Measurements from ENCODE around the gene TCOF1. TPM values are rescaled to one million over a fixed set of nuclear protein-coding genes. Genes with fewer than 3 reads are reported as not detected.

Gene TCOF1
- total and polyA plus RNA-seq, 2 of the 8 experiments (the other 6 are each of a cell fraction or from before 2014, with no cell fraction given), result 35.9 to 170 TPM

GRCh38 chr5:150400316-150401075 lies 43.0 kb downstream of the TCOF1 start:
- DNase-seq (ENCODE audit: low read depth in 1 of 2, low spot score in 2 of 2) (no peak), FAIRE-seq (no peak)
- no peaks in the 10 kb centered on the region for H3K23me2 ChIP-seq (ENCODE audit: low read depth, low read length)
- H3K4ac ChIP-seq (replicated peaks; ENCODE audit: insufficient read length, low read depth, low read length), result no peak overlapping the region
- H4K5ac ChIP-seq (ENCODE audit: insufficient read length, low read depth, low read length), result no peak overlapping the region
- no peaks in the 10 kb centered on the region for H3K9me3 ChIP-seq (ENCODE audit: insufficient read depth in 2 of 2, low read depth in 1 of 2, low read length in 1 of 2)
- no peak overlapping the region for H3K4me3 ChIP-seq (ENCODE audit: extremely low read depth in 1 of 4, insufficient read depth in 2 of 4, low read depth in 3 of 4, low read length in 4 of 4)
- H3K36me3 ChIP-seq (ENCODE audit: control insufficient read depth in 2 of 4, insufficient read depth in 4 of 4, low read length in 3 of 4), result peaks cover 28 to 70% (median 52%) of the 10 kb centered on the region in 4 experiments
- H2BK120ac ChIP-seq (replicated peaks; ENCODE audit: low read depth, low read length), result no peak overlapping the region
- no peak overlapping the region for H3K4me2 ChIP-seq (ENCODE audit: insufficient read depth in 1 of 2, low read depth in 2 of 2, low read length in 2 of 2)
- no peak overlapping the region for H3K23ac ChIP-seq (ENCODE audit: insufficient read length)
- H4K91ac ChIP-seq (replicated peaks; ENCODE audit: insufficient read length, low read length), result no peak overlapping the region
- no peak overlapping the region for H2BK20ac ChIP-seq (ENCODE audit: low read length)
- no peak overlapping the region for H3K27ac ChIP-seq (ENCODE audit: low read depth, low read length)
- H3K18ac ChIP-seq (ENCODE audit: extremely low read depth, low read length), result no peak overlapping the region
- no peak overlapping the region for H3K14ac ChIP-seq (ENCODE audit: insufficient read length)
- H2AFZ ChIP-seq (ENCODE audit: low read length), result no peak overlapping the region
- H4K8ac ChIP-seq (ENCODE audit: extremely low read depth, insufficient read depth, low read length), result no peak overlapping the region
- no peak overlapping the region for H2BK12ac ChIP-seq (ENCODE audit: low read depth, low read length)
- H3K27me3 ChIP-seq (replicated peaks in 1 of 4; ENCODE audit: control insufficient read depth in 3 of 4, extremely low read depth in 1 of 4, insufficient read depth in 3 of 4, low read length in 3 of 4), result no peaks in the 10 kb centered on the region
- H3K79me2 ChIP-seq (ENCODE audit: control insufficient read depth in 1 of 2, insufficient read depth in 2 of 2, low read length in 2 of 2), result no peaks in the 10 kb centered on the region
- ChIA-PET POLR2A (ENCODE audit: partially characterized antibody) (interaction anchor here (0.8 to 19.1 kb wide), 12 partner anchors 10 to 49 kb away, joined by 3 to 455 read pairs (median 6); partner anchors contain the start of genes CD74, RPS14 and TCOF1), CTCF (ENCODE audit: partially characterized antibody) (interaction anchor here (1.2 to 16.9 kb wide), 7 partner anchors 11 to 407 kb away, joined by 3 to 274 read pairs (median 20); partner anchors contain the start of genes CD74 and RPS14)
- no peak overlapping the region for H2BK15ac ChIP-seq (ENCODE audit: low read length)
- no peak overlapping the region for H2BK5ac ChIP-seq (ENCODE audit: low read depth, low read length)
- peaks cover 6 to 11% of the 10 kb centered on the region in 2 experiments for H4K20me1 ChIP-seq (replicated peaks in 1 of 2; ENCODE audit: control insufficient read depth in 1 of 2, insufficient read depth in 2 of 2, low read length in 2 of 2)
- no peak overlapping the region for H3K9ac ChIP-seq (replicated peaks in 1 of 4; ENCODE audit: extremely low read depth in 1 of 4, low read depth in 3 of 4, low read length in 3 of 4)
- peak in 1 of 2 experiments; percentile 49; a peak in 1 of 3 replicates for TF ChIP-seq POLR2A (IDR thresholded peaks at IDR 0.05; ENCODE audit: control extremely low read depth in 1 of 2, low read depth in 2 of 2, low read length in 2 of 2)
- no peak for TF ChIP-seq SUZ12 (IDR thresholded peaks at IDR 0.05; ENCODE audit: low read length)
- no peak for TF ChIP-seq YY1 (IDR thresholded peaks at IDR 0.05; ENCODE audit: low read depth, low read length)
- no peak for TF ChIP-seq ATF3 (IDR thresholded peaks at IDR 0.05; ENCODE audit: insufficient read depth, low read depth, low read length)
- TF ChIP-seq CREB1 (IDR thresholded peaks at IDR 0.05), result no peak
- no peak overlapping the region for H3K56ac ChIP-seq (replicated peaks; ENCODE audit: insufficient read length, low read depth, low read length)
- H3K4me1 ChIP-seq (replicated peaks in 1 of 4; ENCODE audit: control insufficient read depth in 3 of 4, insufficient read depth in 4 of 4, low read length in 3 of 4), result no peaks in the 10 kb centered on the region
- WGBS, 2 experiments (ENCODE audit: extremely low coverage in 1 of 2, insufficient coverage in 1 of 2, insufficient read length in 1 of 2, insufficient replicate concordance in 2 of 2, low coverage in 1 of 2, low lambda C conversion rate in 2 of 2, missing lambda C conversion rate in 1 of 2), result 94% methylated on average over 12 of the region's 12 CpGs; no CpG with 5 or more reads in 1 of the 2 experiments
- no peaks in the 10 kb centered on the region for H3K79me1 ChIP-seq (ENCODE audit: low read depth, low read length)
- H2AK5ac ChIP-seq (ENCODE audit: low read depth, low read length), result no peak overlapping the region
